ENCODE data around the gene TBL1X.

DNA sequence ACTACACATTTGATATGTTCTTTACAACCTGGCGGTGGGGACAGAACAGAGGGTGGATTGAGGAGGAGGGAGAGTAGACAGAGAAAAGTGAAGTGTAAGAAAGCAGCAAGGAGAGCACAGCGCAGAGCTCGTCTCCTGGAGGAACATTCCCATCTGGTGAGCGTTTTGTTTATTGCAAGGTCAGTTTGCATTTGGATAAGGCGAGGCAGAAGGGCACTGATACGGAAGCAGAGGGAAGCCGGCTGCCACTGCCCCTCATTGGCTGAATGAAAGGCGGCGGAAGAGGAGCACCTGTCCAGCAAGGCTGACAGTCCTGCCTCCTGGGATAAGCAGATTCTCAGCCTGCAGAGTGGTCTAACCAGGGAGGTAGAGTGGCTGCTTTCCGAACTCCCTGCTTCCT is 217.6 kb downstream of the TBL1X start:
- TF ChIP-seq, protein P1, sequence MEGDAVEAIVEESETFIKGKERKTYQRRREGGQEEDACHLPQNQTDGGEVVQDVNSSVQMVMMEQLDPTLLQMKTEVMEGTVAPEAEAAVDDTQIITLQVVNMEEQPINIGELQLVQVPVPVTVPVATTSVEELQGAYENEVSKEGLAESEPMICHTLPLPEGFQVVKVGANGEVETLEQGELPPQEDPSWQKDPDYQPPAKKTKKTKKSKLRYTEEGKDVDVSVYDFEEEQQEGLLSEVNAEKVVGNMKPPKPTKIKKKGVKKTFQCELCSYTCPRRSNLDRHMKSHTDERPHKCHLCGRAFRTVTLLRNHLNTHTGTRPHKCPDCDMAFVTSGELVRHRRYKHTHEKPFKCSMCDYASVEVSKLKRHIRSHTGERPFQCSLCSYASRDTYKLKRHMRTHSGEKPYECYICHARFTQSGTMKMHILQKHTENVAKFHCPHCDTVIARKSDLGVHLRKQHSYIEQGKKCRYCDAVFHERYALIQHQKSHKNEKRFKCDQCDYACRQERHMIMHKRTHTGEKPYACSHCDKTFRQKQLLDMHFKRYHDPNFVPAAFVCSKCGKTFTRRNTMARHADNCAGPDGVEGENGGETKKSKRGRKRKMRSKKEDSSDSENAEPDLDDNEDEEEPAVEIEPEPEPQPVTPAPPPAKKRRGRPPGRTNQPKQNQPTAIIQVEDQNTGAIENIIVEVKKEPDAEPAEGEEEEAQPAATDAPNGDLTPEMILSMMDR (IDR thresholded peaks at IDR 0.05): peak in 3 of 4 experiments; percentile 29 to 51 (median 39)
- TF ChIP-seq POLR2AphosphoS5 (IDR thresholded peaks at IDR 0.05): no peak
